GM21737 (cell line): Measurements from ENCODE around the gene CHSY1.

Experiments used
- ATAC-seq: cut with Tn5 transposase; IDR thresholded peaks from one replicate; pipeline ENCODE4 v1.9.1; 2021; ENCODE audit warnings: mild to moderate bottlenecking, moderate library complexity; ENCODE audit not compliant: unreplicated experiment

The CHSY1 gene

DNA sequence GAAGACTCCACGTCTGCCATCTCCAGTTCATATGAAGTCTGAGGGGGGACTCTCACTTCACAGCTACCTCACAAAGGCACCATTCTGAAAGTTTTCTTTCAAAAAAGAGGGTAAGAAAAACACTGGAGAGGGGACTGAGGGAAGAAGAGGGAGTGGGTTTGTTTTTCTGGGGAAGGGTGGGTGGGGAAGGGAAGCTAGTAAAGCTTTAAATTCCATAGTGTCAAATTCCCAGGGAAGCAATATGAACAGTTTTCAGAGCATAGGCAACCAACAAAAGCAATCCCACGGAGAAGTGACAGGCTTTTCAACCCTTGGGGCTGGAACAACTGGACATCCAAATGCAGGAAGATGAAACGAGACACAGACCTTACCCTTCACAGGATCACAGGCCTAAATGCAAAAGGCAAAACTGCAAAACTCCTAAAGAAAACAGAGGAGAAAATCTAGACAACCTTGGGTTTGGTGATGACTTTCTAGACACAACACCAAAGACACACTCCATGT is 61.7 kb downstream of the CHSY1 start:
- ATAC-seq, result no peak

GRCh38 chr15:101189409-101190091 is 62.3 kb downstream of the CHSY1 start:
- ATAC-seq, result no peak

- ATAC-seq, result no peak
Observed at GRCh38 chr15:101188637-101189408, 63.0 kb downstream of the CHSY1 start.

GRCh38 chr15:101187820-101188636 is 63.8 kb downstream of the CHSY1 start:
- no peak for ATAC-seq

GRCh38 chr15:101185770-101186169 is 66.1 kb downstream of the CHSY1 start:
- no peak for ATAC-seq

DNA sequence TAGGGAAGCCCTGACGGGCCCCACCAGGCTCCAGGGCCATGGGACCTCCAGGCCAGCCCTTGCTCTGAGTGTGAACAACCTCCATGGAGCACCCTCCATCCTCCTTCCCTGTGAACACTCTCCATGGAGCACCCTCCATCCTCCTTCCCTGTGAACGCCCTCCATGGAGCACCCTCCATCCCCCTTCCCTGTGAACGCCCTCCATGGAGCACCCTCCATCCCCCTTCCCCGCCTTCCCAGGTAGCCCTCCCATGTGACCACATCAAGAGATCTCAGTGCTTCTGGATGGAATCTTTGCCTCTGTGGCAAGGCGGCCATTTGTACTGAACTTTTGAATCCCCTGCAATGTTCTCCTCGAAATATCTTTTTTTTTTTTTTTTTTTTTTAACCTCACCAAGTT is 66.5 kb downstream of the CHSY1 start:
- ATAC-seq, result no peak

- ATAC-seq, result no peak
Observed at GRCh38 chr15:101184830-101185229, 67.0 kb downstream of the CHSY1 start.

DNA sequence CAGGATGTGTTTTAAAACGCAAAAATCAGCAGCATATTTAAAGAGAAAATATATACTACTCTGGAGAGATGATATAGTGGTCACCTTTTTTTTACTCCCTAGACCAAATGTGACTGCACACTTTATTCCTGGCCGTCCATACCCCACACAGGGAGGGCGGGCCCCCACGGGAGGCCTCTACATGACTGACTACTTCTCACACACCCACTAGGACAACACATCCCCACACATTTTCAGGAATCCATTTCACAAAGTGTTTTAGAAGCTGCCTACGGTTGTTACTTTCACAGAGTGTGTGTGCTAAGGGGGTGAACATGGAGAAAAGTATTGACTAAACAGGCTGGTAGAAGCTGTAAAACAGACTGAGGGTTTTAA is 67.9 kb downstream of the CHSY1 start:
- no peak for ATAC-seq

GRCh38 chr15:101183226-101183930 is 68.5 kb downstream of the CHSY1 start:
- ATAC-seq, result no peak

DNA sequence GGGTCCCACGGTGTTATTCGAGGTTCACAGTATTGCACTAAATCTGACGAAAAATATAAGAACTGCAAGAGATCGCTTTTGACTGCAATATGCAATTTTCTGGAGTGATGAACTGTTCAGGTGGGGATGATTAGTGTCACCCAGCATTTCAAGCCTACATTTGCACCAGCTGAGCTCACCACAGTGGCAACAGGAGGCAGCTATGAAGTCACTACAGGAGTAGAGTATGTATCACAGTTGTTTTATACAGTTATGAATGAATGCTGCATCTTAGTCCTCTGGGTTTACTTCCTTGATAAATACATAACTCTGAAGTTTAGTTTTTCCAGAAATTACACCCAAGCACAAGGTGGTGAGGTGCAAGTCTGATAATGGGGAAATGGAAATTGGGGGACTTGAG is 69.6 kb downstream of the CHSY1 start:
- no peak for ATAC-seq

DNA sequence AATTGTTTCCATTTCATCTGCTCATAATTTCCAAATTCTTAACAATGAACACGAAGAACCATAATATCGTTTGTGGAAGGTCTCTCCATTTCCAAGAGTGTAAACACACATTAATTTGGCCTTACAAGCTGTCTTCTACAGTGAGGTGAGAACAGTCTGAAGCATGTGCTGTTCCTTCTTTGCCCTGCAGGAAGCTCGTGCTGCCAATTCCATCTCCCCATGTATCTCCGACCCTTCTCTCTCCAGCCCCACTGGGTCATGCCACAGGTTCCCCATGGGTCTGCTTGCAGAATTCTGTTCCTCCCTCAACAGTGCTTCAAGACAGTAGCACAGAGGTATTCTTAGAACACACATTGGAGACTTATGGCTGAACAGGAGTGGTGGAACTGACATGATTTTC is 70.5 kb downstream of the CHSY1 start:
- no peak for ATAC-seq

- no peak for ATAC-seq
Observed at GRCh38 chr15:101180620-101181307, 71.1 kb downstream of the CHSY1 start.

- ATAC-seq, result no peak
Observed at GRCh38 chr15:101179341-101180153, 72.3 kb downstream of the CHSY1 start.

DNA sequence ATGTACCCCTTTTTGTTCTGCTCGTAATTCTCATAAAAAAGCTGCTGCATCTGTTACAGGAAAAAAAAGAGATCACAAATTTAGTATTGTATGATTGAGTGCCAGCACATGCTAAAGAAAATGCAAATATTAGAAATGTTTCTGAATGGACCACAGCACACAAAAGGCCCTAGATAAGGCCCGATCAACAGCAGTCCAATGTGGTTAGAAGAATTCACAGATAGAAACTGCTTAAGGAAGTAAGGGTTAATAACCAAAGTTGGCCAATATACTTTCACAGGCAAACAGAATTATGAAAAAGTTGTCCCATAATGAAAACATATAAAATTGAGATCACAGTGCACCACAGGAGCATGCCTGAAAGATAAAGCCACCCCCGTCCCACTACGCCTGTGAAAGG is 72.9 kb downstream of the CHSY1 start:
- no peak for ATAC-seq

DNA sequence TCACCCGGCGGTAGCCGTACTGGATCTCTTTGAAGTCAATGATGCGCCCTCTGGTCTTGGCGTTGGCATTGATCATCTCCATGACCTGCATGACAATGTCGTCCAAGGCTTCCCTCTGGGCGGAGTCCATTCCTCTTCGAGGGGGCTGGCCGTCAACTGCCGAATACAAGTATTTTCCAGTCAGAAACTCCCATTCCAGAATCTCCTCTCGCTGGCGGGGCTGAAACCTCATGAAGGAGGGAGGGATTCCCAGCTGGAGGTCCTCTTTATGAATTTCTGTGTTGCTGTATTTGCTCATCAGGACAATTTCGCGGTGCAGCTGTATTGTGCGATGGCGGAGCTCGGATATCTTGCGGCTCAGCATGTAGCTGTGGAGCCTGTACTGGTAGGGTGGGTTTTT is 73.4 kb downstream of the CHSY1 start:
- no peak for ATAC-seq

DNA sequence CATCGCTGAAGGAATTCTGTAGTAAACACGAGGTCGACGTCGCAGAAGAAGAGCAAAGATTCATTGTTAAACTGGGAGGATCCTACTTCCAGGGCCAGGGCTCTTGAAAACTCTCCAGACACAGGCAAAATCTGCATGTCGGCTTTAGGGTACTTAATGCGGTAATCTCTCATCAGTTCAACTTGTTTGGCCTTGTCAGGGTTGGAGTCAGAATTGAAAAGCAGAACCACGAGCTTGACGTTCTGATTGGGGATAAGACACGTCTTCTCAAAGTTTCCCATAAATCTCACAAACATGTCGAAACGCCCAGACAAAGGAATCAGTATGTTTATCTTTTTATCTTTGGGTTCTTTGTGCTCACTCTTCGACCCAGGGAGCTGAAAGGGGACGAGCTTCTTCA is 74.0 kb downstream of the CHSY1 start:
- ATAC-seq, result no peak

DNA sequence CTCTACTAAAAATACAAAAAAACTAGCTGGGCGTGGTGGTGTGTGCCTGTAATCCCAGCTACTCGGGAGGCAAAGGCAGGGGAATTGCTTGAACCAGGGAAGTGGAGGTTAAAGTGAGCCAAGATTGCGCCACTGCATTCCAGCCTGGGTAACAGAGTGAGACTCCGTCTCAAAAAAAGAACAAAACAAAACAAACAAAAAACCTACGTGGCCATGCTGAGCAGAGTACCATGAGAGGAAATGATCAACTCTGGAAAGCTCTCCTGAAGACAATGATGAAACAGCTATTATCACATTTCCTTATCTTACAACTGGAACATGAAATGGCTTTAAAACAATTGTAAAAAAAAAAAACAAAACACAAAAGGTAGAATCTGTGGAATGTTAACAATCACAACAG is 75.2 kb downstream of the CHSY1 start:
- no peak for ATAC-seq

DNA sequence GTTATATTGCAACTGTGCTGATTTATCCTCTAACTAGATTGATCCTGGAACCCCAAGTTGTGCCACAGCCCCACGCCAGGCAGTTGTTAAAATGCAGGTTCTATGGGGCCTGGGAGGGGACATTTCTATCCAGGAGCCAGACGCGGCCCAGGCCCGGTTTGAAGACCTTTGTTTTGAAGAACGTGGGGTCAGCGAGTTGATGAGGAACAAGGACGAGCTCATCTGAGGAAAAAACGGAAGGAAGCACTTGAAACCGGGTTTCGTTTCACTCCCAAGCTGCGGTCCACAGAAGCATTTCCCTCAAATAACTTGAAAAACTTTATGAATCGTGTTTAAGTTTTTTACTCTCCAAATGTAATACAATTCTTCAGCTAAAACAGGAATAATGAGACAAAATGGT is 76.4 kb downstream of the CHSY1 start:
- ATAC-seq, result no peak

- no peak for ATAC-seq
Observed at GRCh38 chr15:101174152-101174920, 77.5 kb downstream of the CHSY1 start.
